Stimulated activated CD8-positive, alpha-beta memory T cell treated with anti-CD3 and anti-CD28 coated beads, Interleukin-7, amount 100 ng/mL, for 48 hours (primary cell): ENCODE results near the gene BCKDHB.

Source experiments
- DNase-seq, 2 donors: peaks; one replicate each; pipeline ENCODE4 v3.0.0-alpha.2; 2020; ENCODE audit warnings: low read depth in 1 of 2; ENCODE audit errors: extremely low read depth in 1 of 2

The BCKDHB gene

GRCh38 chr6:80366051-80366450 is 259.6 kb downstream of the BCKDHB start:
- no peak for DNase-seq

DNA sequence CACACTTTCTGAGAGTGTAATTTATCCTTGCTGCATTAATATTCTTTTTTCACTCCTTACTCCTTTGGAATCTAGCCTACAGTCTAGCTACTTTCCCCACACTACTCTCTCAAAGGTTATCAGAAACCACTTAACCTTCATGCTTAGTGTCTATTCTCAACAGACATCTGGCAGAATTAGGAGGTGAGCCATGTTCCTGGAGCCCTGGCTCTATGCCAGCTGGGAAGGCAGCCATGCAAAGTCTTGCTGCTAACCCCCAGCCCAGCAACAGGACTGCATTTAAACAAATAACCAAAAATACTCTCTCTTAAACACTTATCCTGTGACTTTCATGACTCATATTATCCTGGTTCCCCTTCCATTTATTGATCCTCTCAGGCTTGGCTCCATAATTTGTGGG is 260.2 kb downstream of the BCKDHB start:
- no peak for DNase-seq

- DNase-seq: no peak
These were observed 269.9 kb downstream of the BCKDHB start for GRCh38 chr6:80376411-80376810.

GRCh38 chr6:80380566-80380965 is 274.1 kb downstream of the BCKDHB start:
- no peak for DNase-seq

GRCh38 chr6:80382811-80383210 is 276.3 kb downstream of the BCKDHB start:
- no peak for DNase-seq

- DNase-seq: no peak
These were observed 282.0 kb downstream of the BCKDHB start for GRCh38 chr6:80388507-80388906.
